Measurements from ENCODE around the gene TMEM39B.
"Not testable (repeated sequence)": the region's sequence is repeated elsewhere in the genome, so short reads cannot be mapped to it uniquely, and the experiment has no call there.

TMEM39B gene

GRCh38 chr1:32111789-32112188 is 39.0 kb downstream of the TMEM39B start:
- no peak for DNase-seq (ENCODE audit: low read depth in 2 of 3, low spot score in 2 of 3)

GRCh38 chr1:32112806-32113375 is 40.2 kb downstream of the TMEM39B start:
- no peak for DNase-seq (ENCODE audit: low read depth in 2 of 3, low spot score in 2 of 3)

GRCh38 chr1:32113436-32113835 is 40.7 kb downstream of the TMEM39B start:
- DNase-seq (ENCODE audit: low read depth in 2 of 3, low spot score in 2 of 3): not testable (repeated sequence)

GRCh38 chr1:32114420-32114819 is 41.7 kb downstream of the TMEM39B start:
- DNase-seq (ENCODE audit: low read depth in 2 of 3, low spot score in 2 of 3): no peak

GRCh38 chr1:32115496-32115895 is 42.8 kb downstream of the TMEM39B start:
- DNase-seq (ENCODE audit: low read depth in 2 of 3, low spot score in 2 of 3): no peak

- no peak for DNase-seq (ENCODE audit: low read depth in 2 of 3, low spot score in 2 of 3)
These were observed 43.8 kb downstream of the TMEM39B start for GRCh38 chr1:32116531-32116930.

GRCh38 chr1:32122151-32122550 is 49.4 kb downstream of the TMEM39B start:
- DNase-seq (ENCODE audit: low read depth in 2 of 3, low spot score in 2 of 3): no peak

- not testable (repeated sequence) for DNase-seq (ENCODE audit: low read depth in 2 of 3, low spot score in 2 of 3)
These were observed 50.6 kb downstream of the TMEM39B start for GRCh38 chr1:32123361-32123760.

GRCh38 chr1:32125313-32125712 is 52.6 kb downstream of the TMEM39B start:
- no peak for DNase-seq (ENCODE audit: low read depth in 2 of 3, low spot score in 2 of 3)

GRCh38 chr1:32126770-32127169 is 54.0 kb downstream of the TMEM39B start:
- no peak for DNase-seq (ENCODE audit: low read depth in 2 of 3, low spot score in 2 of 3)

GRCh38 chr1:32127409-32128198 is 54.9 kb downstream of the TMEM39B start:
- no peak for DNase-seq (ENCODE audit: low read depth in 2 of 3, low spot score in 2 of 3)

GRCh38 chr1:32128479-32128878 is 55.7 kb downstream of the TMEM39B start:
- DNase-seq (ENCODE audit: low read depth in 2 of 3, low spot score in 2 of 3): no peak

- DNase-seq (ENCODE audit: low read depth in 2 of 3, low spot score in 2 of 3): no peak
These were observed 56.2 kb downstream of the TMEM39B start for GRCh38 chr1:32128964-32129363.

- DNase-seq (ENCODE audit: low read depth in 2 of 3, low spot score in 2 of 3): not testable (repeated sequence)
These were observed 61.2 kb downstream of the TMEM39B start for GRCh38 chr1:32133950-32134280.

- no peak for DNase-seq (ENCODE audit: low read depth in 2 of 3, low spot score in 2 of 3)
These were observed 64.4 kb downstream of the TMEM39B start for GRCh38 chr1:32137111-32137510.

- DNase-seq (ENCODE audit: low read depth in 2 of 3, low spot score in 2 of 3): no peak
These were observed 66.2 kb downstream of the TMEM39B start for GRCh38 chr1:32138965-32139364.

GRCh38 chr1:32142446-32143301 is 69.9 kb downstream of the TMEM39B start:
- no peak for DNase-seq (ENCODE audit: low read depth in 2 of 3, low spot score in 2 of 3)

GRCh38 chr1:32143302-32143695 is 70.6 kb downstream of the TMEM39B start:
- not testable (repeated sequence) for DNase-seq (ENCODE audit: low read depth in 2 of 3, low spot score in 2 of 3)

GRCh38 chr1:32144033-32144432 is 71.3 kb downstream of the TMEM39B start:
- no peak for DNase-seq (ENCODE audit: low read depth in 2 of 3, low spot score in 2 of 3)

GRCh38 chr1:32147799-32148198 is 75.1 kb downstream of the TMEM39B start:
- not testable (repeated sequence) for DNase-seq (ENCODE audit: low read depth in 2 of 3, low spot score in 2 of 3)

- no peak for DNase-seq (ENCODE audit: low read depth in 2 of 3, low spot score in 2 of 3)
These were observed 78.1 kb downstream of the TMEM39B start for GRCh38 chr1:32150847-32151246.

GRCh38 chr1:32151319-32151787 is 78.6 kb downstream of the TMEM39B start:
- no peak for DNase-seq (ENCODE audit: low read depth in 2 of 3, low spot score in 2 of 3)
